Occipital lobe (tissue), 2 donors: ENCODE data around the gene TARBP2. TPM values are rescaled to one million over a fixed set of nuclear protein-coding genes. Genes with fewer than 3 reads are reported as not detected.
"Not testable (repeated sequence)": the region's sequence is repeated elsewhere in the genome, so short reads cannot be mapped to it uniquely, and the experiment has no call there.

Source experiments
- DNase-seq: peaks from one replicate; lab custom pipeline; 2025; lab: John Stamatoyannopoulos, UW
- total RNA-seq: library from RNA; depleted of rRNA; stranded (reverse); fragments of >200 nt; gene quantifications from one replicate; pipeline ENCODE4 v1.2.3, GENCODE V29; 2014

Gene TARBP2
- total RNA-seq, 1 donor from 2014 or later, result 28.1 TPM

GRCh38 chr12:53474077-53474476 is 27.0 kb upstream of the TARBP2 start:
- DNase-seq, result no peak

DNA sequence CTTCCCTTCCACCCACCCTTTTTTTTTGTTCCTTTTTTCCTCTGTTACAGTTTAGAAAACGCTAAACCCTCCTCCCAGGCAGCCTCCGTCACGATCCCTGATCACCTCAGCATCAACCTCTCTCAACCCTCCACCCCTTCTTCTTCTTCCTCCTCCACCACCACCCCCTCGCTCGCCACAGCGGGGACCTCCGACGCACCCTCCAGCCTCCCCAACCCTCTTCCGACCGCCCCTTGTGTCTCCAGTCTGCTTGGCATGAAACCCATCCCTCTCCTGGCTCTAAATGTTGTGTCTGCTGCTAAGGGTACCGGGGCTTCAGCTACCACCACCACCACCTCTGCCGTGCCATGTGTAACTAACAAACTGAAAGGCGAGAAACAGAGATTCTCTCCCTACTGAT is 26.3 kb upstream of the TARBP2 start:
- no peak for DNase-seq

GRCh38 chr12:53476769-53477209 is 24.3 kb upstream of the TARBP2 start:
- no peak for DNase-seq

GRCh38 chr12:53478865-53479264 is 22.2 kb upstream of the TARBP2 start:
- no peak for DNase-seq

- no peak for DNase-seq
These were observed 21.8 kb upstream of the TARBP2 start for GRCh38 chr12:53479331-53479730.

DNA sequence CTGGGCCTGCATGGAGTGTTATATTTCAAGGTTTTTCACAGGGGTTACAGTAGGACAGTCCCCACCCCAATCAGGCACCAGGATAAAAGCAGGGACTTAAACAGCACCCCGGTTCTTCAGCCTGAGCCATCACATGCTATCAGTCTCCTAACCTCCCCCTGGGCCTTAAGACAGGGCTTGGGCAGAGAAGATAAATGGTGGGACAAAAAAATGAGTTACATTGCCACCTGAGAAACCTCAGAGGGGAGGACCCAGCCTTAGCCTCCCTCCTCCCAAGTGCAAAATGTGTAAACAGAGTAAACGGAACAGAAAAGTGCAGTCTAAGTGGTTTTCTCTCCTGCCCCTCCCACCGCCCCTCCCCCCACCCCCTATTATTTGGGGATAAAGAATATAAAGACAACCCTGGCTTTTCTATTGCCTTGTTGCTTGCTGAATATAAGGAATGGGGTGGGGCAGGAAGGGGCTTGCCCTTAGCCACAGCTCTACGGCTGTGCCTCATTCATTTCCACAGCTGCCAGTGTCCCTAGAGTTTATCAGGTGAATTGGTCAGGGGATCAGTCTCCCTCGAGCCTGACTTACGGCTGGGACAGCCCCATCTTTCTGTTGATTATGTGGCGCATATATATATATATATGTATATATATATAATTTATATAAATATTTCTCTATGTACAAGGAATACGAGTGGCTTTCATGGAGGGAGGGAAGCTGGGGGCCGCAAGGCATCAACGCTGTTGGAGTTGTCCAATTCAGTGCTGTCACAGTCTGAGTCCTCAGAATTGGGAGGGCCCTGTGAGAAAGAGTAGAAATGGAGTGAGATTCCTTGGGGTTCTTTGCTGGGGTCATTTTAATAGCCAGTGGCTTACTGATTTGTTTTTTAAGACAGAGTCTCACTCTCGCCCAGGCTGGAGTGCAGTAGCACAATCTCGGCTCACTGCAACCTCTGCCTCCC is 20.3 kb upstream of the TARBP2 start:
- no peak for DNase-seq

- DNase-seq, result not testable (repeated sequence)
These were observed 19.6 kb upstream of the TARBP2 start for GRCh38 chr12:53481458-53481857.

DNA sequence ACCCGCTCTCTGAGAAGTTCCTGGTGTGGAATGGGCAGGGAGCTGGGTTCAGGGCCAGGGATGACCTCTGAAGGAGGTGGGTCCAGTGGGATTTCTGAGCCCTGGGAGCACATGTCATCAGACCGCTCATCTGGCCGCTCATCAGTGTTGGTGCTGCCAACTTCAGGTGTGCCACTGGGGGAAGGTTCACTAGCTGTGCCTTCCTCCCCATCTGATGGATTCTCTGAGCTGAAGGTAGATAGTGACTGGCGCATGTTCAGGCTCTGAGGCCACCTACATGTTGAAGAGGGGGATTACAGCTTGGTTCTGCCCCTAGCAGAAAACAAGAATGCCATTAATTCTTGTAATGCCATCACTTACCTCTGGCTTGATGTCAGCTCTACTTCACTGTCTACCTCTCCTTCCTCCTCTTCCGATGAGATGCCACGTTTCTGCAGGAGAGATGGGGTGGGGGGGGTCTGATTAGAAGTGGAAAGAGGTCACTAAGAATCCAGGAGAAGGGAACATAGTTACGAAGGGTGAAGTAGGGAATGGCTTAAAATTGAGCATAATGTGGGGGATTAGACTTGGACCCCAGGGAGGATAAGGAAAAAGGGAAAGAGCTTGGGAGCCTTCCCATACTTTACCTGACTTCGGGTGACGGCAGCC is 19.0 kb upstream of the TARBP2 start:
- DNase-seq, result no peak

GRCh38 chr12:53482626-53483168 is 18.4 kb upstream of the TARBP2 start:
- DNase-seq, result no peak

- no peak for DNase-seq
These were observed 17.7 kb upstream of the TARBP2 start for GRCh38 chr12:53483225-53483978.

DNA sequence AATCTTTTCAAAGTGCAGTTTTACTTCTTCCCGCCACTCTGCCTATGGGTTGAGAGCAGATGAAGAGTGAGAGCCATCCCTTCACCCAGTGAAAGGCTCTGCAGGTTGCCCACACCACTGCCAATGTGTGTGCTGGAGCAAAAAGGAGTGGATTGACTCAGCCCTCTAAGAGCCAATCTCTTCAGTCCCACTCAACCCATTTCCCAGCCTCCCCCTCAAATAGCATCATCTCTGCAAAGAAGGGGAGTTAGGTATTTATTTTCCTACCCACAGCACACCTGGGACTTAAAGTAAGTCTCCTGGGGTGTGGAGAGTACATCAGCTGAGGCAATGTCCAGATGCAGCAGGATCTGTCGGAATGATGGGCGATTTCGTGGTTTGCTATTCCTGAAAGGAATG is 17.1 kb upstream of the TARBP2 start:
- no peak for DNase-seq

DNA sequence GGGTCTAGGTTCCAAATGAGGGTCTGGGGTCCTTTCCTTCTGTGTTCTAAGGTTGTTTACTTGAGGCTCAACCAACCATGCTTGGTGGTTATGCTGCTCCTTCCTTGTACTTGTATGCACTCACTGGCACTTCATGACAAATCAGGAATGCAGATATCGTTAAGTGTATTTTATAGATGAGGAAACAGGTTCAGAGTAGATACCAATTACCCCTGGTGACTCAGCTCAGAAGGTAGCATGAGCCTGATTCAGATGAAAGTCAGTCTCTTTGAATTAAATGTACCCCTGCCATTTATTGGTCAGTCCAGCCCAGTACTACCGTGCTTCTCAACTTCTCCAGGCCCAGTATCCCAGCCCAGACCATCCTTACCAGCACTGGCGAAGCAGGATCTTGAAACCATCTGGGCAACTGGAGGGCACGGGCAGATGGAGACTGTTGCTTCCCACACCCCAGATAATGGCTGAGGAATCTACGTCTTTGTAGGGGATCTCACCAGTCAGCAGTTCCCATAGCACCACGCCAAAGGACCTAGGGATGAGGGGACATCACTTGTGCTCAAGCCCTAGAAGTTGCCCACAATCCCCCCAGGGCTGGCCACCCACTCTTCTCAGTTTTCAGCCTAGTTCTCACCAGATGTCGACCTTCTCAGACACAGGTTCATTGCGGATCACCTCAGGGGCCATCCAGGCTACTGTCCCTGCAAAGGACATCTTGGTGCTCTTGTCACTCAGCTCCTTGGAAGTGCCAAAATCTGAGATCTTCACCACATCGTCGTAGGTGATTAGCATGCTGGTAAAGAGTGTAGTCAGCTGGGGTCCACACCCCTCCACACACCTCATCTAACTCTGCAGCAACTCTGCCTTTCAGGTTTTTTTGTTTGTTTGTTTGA is 16.2 kb upstream of the TARBP2 start:
- DNase-seq, result no peak

- no peak for DNase-seq
These were observed 14.9 kb upstream of the TARBP2 start for GRCh38 chr12:53485955-53486735.

DNA sequence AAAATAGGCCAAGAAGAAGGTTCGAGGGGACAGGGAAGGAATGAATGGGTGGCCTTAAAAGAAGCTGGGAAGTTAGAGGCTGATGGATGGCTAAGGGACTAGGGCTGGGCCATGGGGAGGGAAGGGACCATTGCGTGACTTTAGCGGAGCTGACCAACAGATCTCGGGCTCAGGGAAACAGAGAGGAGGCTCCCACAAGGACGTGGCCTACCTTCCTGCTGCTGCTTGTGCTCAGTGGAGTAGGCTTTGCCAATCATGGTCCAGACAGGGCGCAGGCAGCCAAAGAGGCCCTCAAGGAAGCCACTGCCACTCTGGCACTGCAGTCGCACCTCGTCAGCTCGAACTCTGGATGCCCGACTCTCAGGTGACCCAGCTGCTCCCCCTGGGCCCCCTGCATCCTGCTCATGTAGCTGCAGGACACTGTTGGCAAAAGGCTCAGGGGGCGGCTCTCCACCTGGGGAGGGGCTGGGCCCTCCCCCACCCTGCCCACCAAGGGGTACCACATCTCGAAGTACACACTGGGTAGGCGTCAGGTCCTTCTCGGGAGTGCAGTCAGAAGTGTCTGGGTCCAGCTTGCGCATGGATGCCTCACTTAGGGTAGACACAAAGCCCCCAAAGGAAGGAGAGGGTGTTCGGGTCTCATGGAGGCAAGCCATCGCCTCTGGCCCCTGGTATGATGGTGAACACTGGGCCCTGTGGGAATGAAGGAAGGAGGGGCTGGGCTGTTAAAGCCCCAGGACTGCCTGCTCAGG is 14.2 kb upstream of the TARBP2 start:
- DNase-seq, result no peak

DNA sequence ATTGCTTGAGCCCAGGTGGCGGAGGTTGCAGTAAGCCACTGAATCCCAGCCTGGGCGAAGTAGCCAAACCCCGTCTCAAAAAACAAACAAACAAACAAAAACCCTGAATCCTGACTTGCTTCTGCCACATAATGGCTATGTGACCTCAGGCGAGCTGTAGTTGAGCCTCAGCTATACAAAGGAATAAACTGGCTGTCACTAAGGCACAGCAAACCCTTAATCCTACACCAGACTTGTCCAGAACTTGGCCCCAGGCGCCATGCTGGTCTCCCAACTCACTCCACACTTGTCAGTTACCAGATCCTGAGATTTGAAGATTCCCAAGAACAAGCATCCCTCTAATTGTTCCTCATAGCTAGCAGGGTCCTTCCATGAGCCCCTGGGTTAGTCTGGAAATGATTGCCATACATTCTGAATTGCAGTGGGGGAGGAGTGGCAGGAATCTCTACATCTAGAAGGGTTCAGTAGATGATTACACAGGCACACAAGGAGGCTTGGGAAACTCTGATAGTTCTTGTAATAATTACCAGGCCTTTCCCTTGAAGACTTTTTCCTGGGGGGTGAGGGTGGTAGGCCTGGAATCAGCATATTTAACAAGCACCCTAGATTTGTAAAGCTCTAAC is 11.7 kb upstream of the TARBP2 start:
- no peak for DNase-seq

- DNase-seq, result no peak
These were observed 8.9 kb upstream of the TARBP2 start for GRCh38 chr12:53492188-53492587.

- peak; percentile 94 for DNase-seq
These were observed 8.1 kb upstream of the TARBP2 start for GRCh38 chr12:53492830-53493609.
